IPS-20b (cell line): ENCODE results near the gene CCDC191.
A peak's percentile ranks its signal among the peaks of the same experiment; 100 is the strongest.

ENCODE experiments used
- H3K27ac ChIP-seq: one replicate; pipeline ENCODE4 v1.5.1; 2013; ENCODE audit warnings: low read length
- H3K27me3 ChIP-seq: 2 replicates; pipeline ENCODE4 v1.6.1; 2013; ENCODE audit warnings: mild to moderate bottlenecking, low read length, inconsistent platforms; ENCODE audit not compliant: insufficient read depth
- H3K36me3 ChIP-seq: 2 replicates; pipeline ENCODE4 v1.6.1; 2013; ENCODE audit warnings: low read depth, mild to moderate bottlenecking, inconsistent platforms, low read length, moderate library complexity; ENCODE audit not compliant: insufficient read depth
- H3K4me1 ChIP-seq: 2 replicates; pipeline ENCODE4 v1.6.1; 2013; ENCODE audit warnings: mild to moderate bottlenecking, control low read depth, inconsistent platforms, low read length, moderate library complexity; ENCODE audit not compliant: insufficient read depth
- H3K4me3 ChIP-seq: 2 replicates; pipeline ENCODE4 v1.5.1; 2013; ENCODE audit warnings: mild to moderate bottlenecking, low read length, inconsistent platforms
- H3K9ac ChIP-seq: 2 replicates; pipeline ENCODE4 v1.6.1; 2013; ENCODE audit warnings: low read depth, mild to moderate bottlenecking, inconsistent platforms, low read length, moderate library complexity
- H3K9me3 ChIP-seq: 2 replicates; pipeline ENCODE4 v1.6.1; 2013; ENCODE audit warnings: mild to moderate bottlenecking, low read depth, low read length, inconsistent platforms; ENCODE audit not compliant: insufficient read depth

The CCDC191 gene

DNA sequence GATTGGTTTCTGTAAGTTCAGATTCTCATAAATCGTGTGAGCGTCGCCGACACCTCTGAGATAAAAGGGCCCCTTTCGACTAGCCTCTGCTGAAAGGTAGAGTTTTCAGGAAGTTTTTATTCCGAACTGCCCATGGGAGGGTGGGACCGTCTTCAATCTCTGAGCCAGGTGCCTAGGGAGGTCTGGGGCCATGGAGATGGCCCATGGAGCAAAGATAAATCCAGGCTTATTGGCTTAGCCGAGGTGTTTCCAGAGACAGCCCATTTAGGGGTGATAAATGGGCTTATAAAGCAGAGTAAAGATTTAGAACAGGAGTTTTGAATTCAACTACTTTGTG, 653 bp upstream of the CCDC191 start:
- Histone ChIP-seq H3K27ac (peak overlapping the region; percentile 55), H3K27me3 (no peaks in the 10 kb centered on the region), H3K9me3 (no peaks in the 10 kb centered on the region), H3K4me1 (peaks cover 9% of the 10 kb centered on the region; the same call in 1 of the 2 replicates), H3K36me3 (peaks cover 20% of the 10 kb centered on the region), H3K9ac (peak overlapping the region; percentile 86), H3K4me3 (peak overlapping the region; percentile 88)

DNA sequence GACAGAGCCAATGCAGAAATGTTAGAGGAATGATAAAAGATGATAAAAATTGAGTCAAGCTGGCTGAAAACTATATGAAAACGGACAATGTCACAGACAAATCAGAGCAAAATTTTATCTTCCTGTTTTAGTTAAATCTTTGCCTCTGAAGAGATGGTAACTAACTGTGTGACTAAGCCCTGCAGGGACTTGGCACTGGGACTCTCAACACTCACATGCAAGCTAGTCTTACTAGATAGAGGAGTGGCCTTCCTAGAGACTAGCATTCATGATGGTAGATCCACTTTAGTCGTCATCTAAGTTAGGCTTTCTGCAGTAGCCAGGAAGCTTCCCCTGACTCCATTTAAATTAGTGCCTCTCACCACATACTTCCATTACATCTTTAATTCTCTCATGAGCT, 4.1 kb downstream of the CCDC191 start:
- Histone ChIP-seq H3K27me3 (no peaks in the 10 kb centered on the region), H3K4me1 (peaks cover 4% of the 10 kb centered on the region; the same call in 1 of the 2 replicates), H3K9ac (no peak overlapping the region), H3K9me3 (no peaks in the 10 kb centered on the region), H3K36me3 (no peaks in the 10 kb centered on the region), H3K4me3 (no peak overlapping the region), H3K27ac (no peak overlapping the region)

DNA sequence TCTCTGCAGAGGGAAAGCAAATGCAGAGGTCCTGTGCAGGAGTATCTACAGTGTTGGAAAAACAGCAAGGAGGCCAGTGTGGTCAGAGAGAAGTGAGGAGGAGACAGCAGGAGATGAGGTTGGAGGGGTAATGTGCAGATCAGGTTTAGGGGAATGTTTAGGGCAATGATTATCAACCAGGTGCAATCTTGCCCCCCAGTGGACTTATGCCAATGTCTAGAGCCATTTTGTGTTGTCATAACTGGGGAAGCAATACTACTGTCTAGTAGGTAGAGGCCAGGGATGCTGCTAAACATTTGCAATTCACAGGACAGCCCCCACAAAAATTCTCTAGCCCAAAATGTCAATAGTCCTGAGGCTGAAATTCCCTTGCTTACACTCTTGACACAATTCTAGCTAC, 13.1 kb downstream of the CCDC191 start:
- Histone ChIP-seq H3K36me3 (no peaks in the 10 kb centered on the region), H3K9me3 (no peaks in the 10 kb centered on the region), H3K4me1 (no peaks in the 10 kb centered on the region), H3K27me3 (no peaks in the 10 kb centered on the region), H3K4me3 (no peak overlapping the region), H3K9ac (no peak overlapping the region), H3K27ac (no peak overlapping the region)

DNA sequence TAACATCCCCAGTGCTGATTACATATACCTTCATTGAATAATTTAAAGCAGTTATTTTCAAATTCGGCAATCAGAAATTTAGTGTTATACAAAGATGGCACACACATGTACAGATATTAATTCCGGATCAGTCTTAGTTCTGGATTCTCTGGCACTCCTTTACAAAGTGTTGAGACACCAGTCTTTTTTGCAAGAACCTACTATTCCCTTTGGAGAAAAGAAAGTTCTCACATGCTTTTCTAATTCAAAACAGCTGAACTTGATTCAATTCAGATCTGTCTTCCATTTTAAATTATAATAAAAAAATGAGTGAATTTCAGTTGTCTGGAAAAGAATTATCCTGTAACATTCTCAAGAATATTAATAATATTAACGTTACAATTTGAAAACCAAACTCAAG, 20.4 kb downstream of the CCDC191 start:
- no peak overlapping the region for H3K4me3 ChIP-seq
- no peak overlapping the region for H3K27ac ChIP-seq
- no peaks in the 10 kb centered on the region for H3K36me3 ChIP-seq
- peaks cover 2% of the 10 kb centered on the region; the same call in 1 of the 2 replicates for H3K4me1 ChIP-seq
- H3K9me3 ChIP-seq, result no peaks in the 10 kb centered on the region
- H3K27me3 ChIP-seq, result no peaks in the 10 kb centered on the region
- no peak overlapping the region for H3K9ac ChIP-seq

DNA sequence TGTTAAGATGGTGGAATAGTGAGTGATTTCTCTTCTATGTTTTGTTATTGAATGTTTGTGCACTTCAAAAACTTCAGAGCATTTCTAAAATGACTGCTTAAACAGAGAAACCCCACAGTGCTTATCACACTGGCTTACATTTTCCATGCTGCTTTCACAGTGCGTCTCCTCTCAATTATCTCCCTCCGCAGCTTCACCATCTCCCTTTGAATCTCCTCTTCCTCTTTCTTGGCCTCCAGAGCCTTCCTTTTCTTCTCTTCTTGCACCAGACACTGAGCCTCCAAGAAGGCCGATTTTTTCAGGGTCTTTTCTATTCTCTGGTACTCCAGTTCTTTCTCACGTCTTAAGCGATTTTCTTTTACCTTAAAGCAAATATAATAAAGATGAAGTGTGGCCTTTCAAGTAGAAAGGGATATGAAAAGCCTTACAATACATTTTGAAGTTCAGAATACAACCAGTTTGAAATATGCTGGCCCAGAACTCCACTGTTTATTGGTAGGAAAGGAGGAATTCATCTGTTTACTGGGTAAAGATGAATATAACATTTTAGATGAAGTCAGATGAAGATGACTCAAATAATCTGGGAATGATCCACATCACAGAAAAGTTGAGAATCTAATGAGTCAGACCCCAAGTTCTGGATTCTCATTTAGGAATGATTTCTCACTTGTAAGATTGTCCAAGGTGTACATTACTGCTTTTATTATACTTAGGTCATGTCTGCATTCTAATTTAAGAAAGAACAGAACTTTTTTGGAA, 21.4 kb downstream of the CCDC191 start:
- Histone ChIP-seq H3K4me1 (peaks cover 2% of the 10 kb centered on the region; the same call in 1 of the 2 replicates), H3K36me3 (no peaks in the 10 kb centered on the region), H3K9me3 (no peaks in the 10 kb centered on the region), H3K9ac (no peak overlapping the region), H3K4me3 (no peak overlapping the region), H3K27me3 (no peaks in the 10 kb centered on the region), H3K27ac (no peak overlapping the region)

DNA sequence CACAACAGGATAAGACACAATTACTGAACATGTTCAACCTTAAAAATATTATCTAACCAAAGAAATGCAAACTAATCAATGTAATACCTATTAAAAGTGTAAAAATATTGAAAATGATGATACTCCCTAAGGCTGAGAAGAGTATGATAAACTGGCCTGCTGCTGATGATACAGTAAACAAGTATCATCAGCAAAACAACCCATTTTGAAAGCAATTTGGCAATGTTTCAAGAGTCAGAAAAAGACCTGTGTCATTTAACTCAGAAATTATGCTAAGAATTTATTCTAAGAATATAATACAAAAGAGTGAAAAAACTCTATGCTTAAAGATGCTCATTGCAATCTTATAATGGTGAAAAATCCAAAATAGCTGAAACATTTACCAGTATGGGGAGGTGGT, 22.1 kb downstream of the CCDC191 start:
- Histone ChIP-seq H3K36me3 (no peaks in the 10 kb centered on the region), H3K27ac (no peak overlapping the region), H3K9ac (no peak overlapping the region), H3K27me3 (no peaks in the 10 kb centered on the region), H3K9me3 (no peaks in the 10 kb centered on the region), H3K4me3 (no peak overlapping the region), H3K4me1 (peaks cover 2% of the 10 kb centered on the region; the same call in 1 of the 2 replicates)

DNA sequence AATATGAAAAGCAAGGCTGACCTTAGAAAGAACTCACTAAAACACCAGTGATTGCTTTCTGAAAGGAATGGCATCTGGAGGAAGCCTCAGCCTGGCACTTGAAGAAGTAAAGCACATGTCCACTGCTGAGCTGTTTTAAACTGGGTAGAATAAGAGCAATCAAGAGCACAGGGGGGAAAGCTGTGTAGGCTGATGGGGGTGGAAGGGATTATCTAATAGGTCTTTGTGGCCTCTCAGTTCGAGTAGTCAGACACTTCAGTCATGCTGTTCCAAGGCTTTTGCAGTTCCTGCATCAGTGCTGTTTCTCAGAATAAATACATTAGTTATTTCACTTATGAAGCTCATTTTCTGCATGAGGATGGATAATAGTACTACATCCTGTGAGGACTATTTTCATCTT, 22.6 kb downstream of the CCDC191 start:
- Histone ChIP-seq H3K27me3 (no peaks in the 10 kb centered on the region), H3K4me1 (peaks cover 2% of the 10 kb centered on the region; the same call in 1 of the 2 replicates), H3K36me3 (no peaks in the 10 kb centered on the region), H3K27ac (no peak overlapping the region), H3K4me3 (no peak overlapping the region), H3K9me3 (no peaks in the 10 kb centered on the region), H3K9ac (no peak overlapping the region)

DNA sequence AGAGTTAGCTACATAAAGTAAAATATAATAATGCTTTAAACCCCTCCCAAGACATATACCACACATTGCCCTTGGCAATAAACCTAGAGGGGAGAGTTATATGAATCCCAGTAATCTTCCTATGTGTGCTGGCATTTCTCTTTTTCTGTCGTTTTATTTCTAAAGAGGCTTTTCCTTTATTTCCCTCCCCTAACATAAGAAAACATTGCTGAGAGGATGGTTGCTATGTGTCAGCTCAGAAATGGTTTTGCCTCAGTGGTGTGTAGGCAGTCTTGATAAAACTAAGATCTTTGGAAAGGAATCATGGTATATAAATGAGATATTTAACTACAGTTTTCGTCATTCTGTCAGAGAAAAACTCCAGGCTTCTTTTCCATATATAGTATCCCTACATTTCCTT, 30.0 kb downstream of the CCDC191 start:
- no peak overlapping the region for H3K4me3 ChIP-seq
- no peak overlapping the region for H3K9ac ChIP-seq
- peaks cover 2% of the 10 kb centered on the region; the same call in 1 of the 2 replicates for H3K4me1 ChIP-seq
- H3K27me3 ChIP-seq, result no peaks in the 10 kb centered on the region
- H3K27ac ChIP-seq, result no peak overlapping the region
- H3K9me3 ChIP-seq, result no peaks in the 10 kb centered on the region
- no peaks in the 10 kb centered on the region for H3K36me3 ChIP-seq

DNA sequence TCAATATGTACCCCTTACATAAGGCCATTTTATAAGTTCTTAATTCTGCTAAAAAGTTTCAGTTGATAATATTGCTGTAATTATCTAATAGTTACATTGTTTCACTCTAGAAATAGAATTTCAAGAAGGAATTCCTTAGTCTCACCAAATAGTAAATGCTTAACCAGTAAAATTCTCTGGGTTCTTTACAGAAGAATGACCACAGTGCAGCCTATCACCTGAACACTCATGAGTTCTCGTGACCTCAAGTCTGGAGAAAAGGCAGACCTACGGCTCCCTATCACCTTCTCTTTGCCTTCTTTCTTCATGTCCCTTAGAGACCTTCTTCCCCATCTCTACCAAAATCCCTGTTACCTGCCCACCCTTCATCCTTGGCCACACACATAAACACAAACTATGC, 30.9 kb downstream of the CCDC191 start:
- Histone ChIP-seq H3K4me1 (no peaks in the 10 kb centered on the region), H3K36me3 (no peaks in the 10 kb centered on the region), H3K9ac (no peak overlapping the region), H3K4me3 (no peak overlapping the region), H3K9me3 (no peaks in the 10 kb centered on the region), H3K27ac (no peak overlapping the region), H3K27me3 (no peaks in the 10 kb centered on the region)

DNA sequence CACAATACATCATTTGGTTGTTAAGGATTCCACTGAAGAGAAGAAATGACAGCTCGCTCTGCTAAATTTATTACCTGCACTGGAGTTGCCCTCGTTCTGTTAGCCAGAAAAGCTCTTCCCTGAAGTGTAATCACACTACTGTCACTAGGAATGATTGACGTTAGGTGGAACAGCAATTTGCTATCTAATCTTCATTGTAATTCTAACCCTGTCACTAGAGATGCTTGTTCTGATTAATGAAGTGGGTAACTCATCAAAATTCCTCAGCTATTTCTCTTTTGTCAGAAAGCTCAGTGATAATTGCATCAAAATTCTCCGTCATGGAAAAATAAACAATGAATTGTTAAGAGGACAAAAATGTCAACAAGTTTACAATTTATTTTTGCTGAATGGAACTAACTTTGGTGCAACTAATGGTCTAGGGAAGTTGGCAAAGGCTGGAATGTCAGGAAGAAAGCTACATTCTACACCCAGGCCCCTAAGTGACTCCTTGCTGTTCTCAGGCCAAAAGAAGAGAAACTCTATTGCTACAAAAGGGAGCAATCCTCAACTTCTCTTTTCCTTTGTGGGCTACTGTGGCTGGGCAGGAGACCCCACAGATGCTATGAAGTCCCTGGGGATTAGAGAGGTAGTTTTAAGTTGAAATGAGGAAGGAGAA, 34.1 kb downstream of the CCDC191 start:
- Histone ChIP-seq H3K9me3 (no peaks in the 10 kb centered on the region), H3K9ac (no peak overlapping the region), H3K27ac (no peak overlapping the region)

DNA sequence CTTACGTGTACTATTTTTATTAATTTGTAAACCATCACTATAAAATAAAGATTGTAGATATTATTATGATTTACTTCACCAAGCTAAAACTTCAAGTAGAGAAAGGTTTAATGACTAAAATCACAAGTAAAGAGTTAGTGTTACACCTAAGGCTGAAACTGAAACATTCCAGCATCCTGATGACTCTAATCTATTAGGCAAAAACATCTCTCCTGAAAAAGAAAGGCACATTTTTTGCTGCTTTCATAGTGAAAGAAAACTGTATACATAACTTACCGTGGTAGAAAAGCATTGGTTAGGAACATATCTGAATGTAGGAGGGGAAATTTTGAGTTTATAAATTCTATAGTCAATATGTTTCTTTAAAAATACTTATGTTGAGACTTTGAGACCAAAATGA, 35.4 kb downstream of the CCDC191 start:
- Histone ChIP-seq H3K4me3 (no peak overlapping the region), H3K4me1 (0 out of 2 replicates have a peak, but pooled peaks cover 4% of the 10 kb centered on the region), H3K9me3 (no peaks in the 10 kb centered on the region), H3K27ac (no peak overlapping the region), H3K9ac (no peak overlapping the region), H3K27me3 (no peaks in the 10 kb centered on the region), H3K36me3 (no peaks in the 10 kb centered on the region)

More for the DNA sequence above, 34.1 kb downstream of the CCDC191 start:
- no peaks in the 10 kb centered on the region for H3K36me3 ChIP-seq
- H3K4me1 ChIP-seq, result 0 out of 2 replicates have a peak, but pooled peaks cover 4% of the 10 kb centered on the region
- no peak overlapping the region for H3K4me3 ChIP-seq
- no peaks in the 10 kb centered on the region for H3K27me3 ChIP-seq

DNA sequence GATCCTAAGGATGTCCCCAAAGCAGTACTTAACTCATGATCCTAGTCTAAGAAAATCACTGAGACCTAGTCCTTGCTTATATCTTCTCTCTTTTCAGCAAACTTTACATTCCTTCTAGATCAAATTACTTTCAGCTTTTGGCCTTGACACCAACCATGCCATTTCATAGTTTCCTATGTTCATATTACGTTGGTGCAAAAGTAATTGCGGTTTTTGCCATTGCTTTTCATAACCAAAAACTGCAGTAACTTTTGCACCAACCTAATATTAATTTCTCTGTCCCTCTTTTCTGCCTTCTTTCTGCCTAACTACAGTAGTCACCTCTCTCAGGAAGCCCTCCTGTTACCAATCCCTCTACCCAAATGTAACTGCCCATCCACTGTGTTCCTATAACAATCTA, 36.8 kb downstream of the CCDC191 start:
- Histone ChIP-seq H3K36me3 (no peaks in the 10 kb centered on the region), H3K27ac (no peak overlapping the region), H3K9me3 (no peaks in the 10 kb centered on the region), H3K27me3 (no peaks in the 10 kb centered on the region), H3K9ac (no peak overlapping the region), H3K4me1 (0 out of 2 replicates have a peak, but pooled peaks cover 4% of the 10 kb centered on the region), H3K4me3 (no peak overlapping the region)
